Lower leg skin (tissue), 3 donors: ENCODE data around the gene ROR1.

ENCODE experiments used
- CTCF ChIP-seq, 3 donors: fragments of 450-650 bp; IDR thresholded peaks; one replicate each; pipeline ENCODE4 v1.5.1; 2016; ENCODE audit warnings: antibody characterized with exemption in 3 of 3, mild to moderate bottlenecking in 3 of 3, moderate library complexity in 2 of 3
- POLR2A ChIP-seq, 2 donors: fragments of 450-650 bp; IDR thresholded peaks; one replicate each; pipeline ENCODE4 v1.6.1; 2016 to 2017; ENCODE audit warnings: antibody characterized with exemption in 2 of 2, mild to moderate bottlenecking in 1 of 2, moderate library complexity in 1 of 2

GRCh38 chr1:64047549-64047996 lies 273.8 kb downstream of the ROR1 start:
- TF ChIP-seq CTCF (IDR thresholded peaks at IDR 0.05) (no peak), POLR2A (IDR thresholded peaks at IDR 0.05) (no peak)
